HG03039 (cell line): Measurements from ENCODE around the gene SLC48A1.

ENCODE experiments used
- ATAC-seq: cut with Tn5 transposase; IDR thresholded peaks from one replicate; pipeline ENCODE4 v1.9.1; 2021; ENCODE audit warnings: mild to moderate bottlenecking, moderate library complexity; ENCODE audit not compliant: unreplicated experiment

SLC48A1 gene

GRCh38 chr12:47773062-47773857 lies at the start of gene SLC48A1:
Gene SLC48A1 (plus strand): TSS chr12:47773238. CDS start chr12:47773305, 67 bp downstream.
- ATAC-seq = peak; percentile 79

- ATAC-seq = no peak
Measured at GRCh38 chr12:47725091-47725772, 47.8 kb upstream of the SLC48A1 start, which contains the start of gene ENDOU. Gene ENDOU (minus strand): TSS chr12:47725490. CDS start chr12:47725413, 77 bp downstream.

- peak; percentile 77 for ATAC-seq
Measured at GRCh38 chr12:47725893-47726292, 47.1 kb upstream of the SLC48A1 start.

GRCh38 chr12:47729233-47729632 lies 43.8 kb upstream of the SLC48A1 start:
- no peak for ATAC-seq

GRCh38 chr12:47730341-47730744 lies 42.7 kb upstream of the SLC48A1 start:
- ATAC-seq = no peak

- ATAC-seq = no peak
Measured at GRCh38 chr12:47731723-47732122, 41.3 kb upstream of the SLC48A1 start.

GRCh38 chr12:47732504-47732903 lies 40.5 kb upstream of the SLC48A1 start:
- ATAC-seq = no peak

GRCh38 chr12:47733142-47733541 lies 39.9 kb upstream of the SLC48A1 start:
- no peak for ATAC-seq

- ATAC-seq = no peak
Measured at GRCh38 chr12:47734725-47735480, 38.1 kb upstream of the SLC48A1 start.

- ATAC-seq = no peak
Measured at GRCh38 chr12:47735649-47736048, 37.4 kb upstream of the SLC48A1 start.

- no peak for ATAC-seq
Measured at GRCh38 chr12:47736216-47736615, 36.8 kb upstream of the SLC48A1 start.

GRCh38 chr12:47736877-47737676 lies 36.0 kb upstream of the SLC48A1 start:
- no peak for ATAC-seq

- no peak for ATAC-seq
Measured at GRCh38 chr12:47737936-47738594, 35.0 kb upstream of the SLC48A1 start.

GRCh38 chr12:47739297-47739696 lies 33.7 kb upstream of the SLC48A1 start:
- no peak for ATAC-seq

GRCh38 chr12:47739979-47740378 lies 33.1 kb upstream of the SLC48A1 start:
- peak; percentile 54 for ATAC-seq

GRCh38 chr12:47740606-47741339 lies 32.3 kb upstream of the SLC48A1 start:
- ATAC-seq = peak; percentile 33

- ATAC-seq = no peak
Measured at GRCh38 chr12:47741340-47741703, 31.7 kb upstream of the SLC48A1 start.

- ATAC-seq = no peak
Measured at GRCh38 chr12:47742253-47742825, 30.7 kb upstream of the SLC48A1 start.

- no peak for ATAC-seq
Measured at GRCh38 chr12:47743311-47743860, 29.7 kb upstream of the SLC48A1 start.
